Endodermal cell (in vitro differentiated cells): ENCODE results near the gene ABHD17B. TPM values are rescaled to one million over a fixed set of nuclear protein-coding genes. Genes with fewer than 3 reads are reported as not detected.

ENCODE experiments used
- DNase-seq: peaks from one replicate; pipeline ENCODE4 v3.0.0-alpha.2; 2017
- H3K27ac ChIP-seq: 2 replicates; pipeline ENCODE4 v1.5.1; 2013; ENCODE audit warnings: mild to moderate bottlenecking, low read depth, low read length, moderate library complexity
- H3K27me3 ChIP-seq: 2 replicates; pipeline ENCODE4 v1.6.1; 2013; ENCODE audit warnings: mild to moderate bottlenecking, low read length, moderate library complexity; ENCODE audit not compliant: insufficient read depth, control insufficient read depth, poor library complexity, severe bottlenecking
- H3K36me3 ChIP-seq: 2 replicates; pipeline ENCODE4 v1.7.0; 2013; ENCODE audit warnings: mild to moderate bottlenecking, low read length, moderate library complexity; ENCODE audit not compliant: control insufficient read depth, insufficient read depth
- H3K4me1 ChIP-seq: one replicate; pipeline ENCODE4 v1.7.0; 2013; ENCODE audit warnings: low read length; ENCODE audit not compliant: control insufficient read depth, insufficient read depth
- H3K4me3 ChIP-seq: 2 replicates; pipeline ENCODE4 v1.5.1; 2013; ENCODE audit warnings: mild to moderate bottlenecking, low read length, moderate library complexity
- H3K9ac ChIP-seq: 2 replicates; pipeline ENCODE4 v1.6.1; 2013; ENCODE audit warnings: mild to moderate bottlenecking, low read length, moderate library complexity; ENCODE audit not compliant: poor library complexity, severe bottlenecking; ENCODE audit errors: extremely low read depth
- H3K9me3 ChIP-seq: 2 replicates; pipeline ENCODE4 v1.6.1; 2013; ENCODE audit warnings: mild to moderate bottlenecking, low read length, moderate library complexity; ENCODE audit not compliant: control insufficient read depth
- H3K27ac Mint-ChIP-seq: 2 replicates; pipeline ENCODE4 v1.8.0; 2020; ENCODE audit warnings: mixed read lengths
- H3K27me3 Mint-ChIP-seq: 2 replicates; pipeline ENCODE4 v1.8.0; 2021; ENCODE audit warnings: mild to moderate bottlenecking, mixed read lengths; ENCODE audit not compliant: insufficient read depth
- H3K36me3 Mint-ChIP-seq: 2 replicates; pipeline ENCODE4 v1.8.0; 2020; ENCODE audit warnings: low read depth, mixed read lengths
- H3K4me1 Mint-ChIP-seq: 2 replicates; pipeline ENCODE4 v1.8.0; 2020; ENCODE audit warnings: mixed read lengths
- H3K4me3 Mint-ChIP-seq: 2 replicates; pipeline ENCODE4 v1.8.0; 2020; ENCODE audit warnings: mild to moderate bottlenecking, moderate library complexity, mixed read lengths
- H3K9me3 Mint-ChIP-seq: 2 replicates; pipeline ENCODE4 v1.8.0; 2020; ENCODE audit warnings: mild to moderate bottlenecking, mixed read lengths
- CTCF ChIP-seq: fragments of 200-600 bp; sonication (generic); conservative IDR thresholded peaks from 2 replicates; pipeline ENCODE4 v1.5.0; 2021; ENCODE audit warnings: antibody characterized with exemption, mild to moderate bottlenecking
- WGBS, 2 experiments: methylation state at CpG; one replicate each; pipeline versions ENCODE4 v1.1.5 to v1.1.7; 2013; ENCODE audit warnings: missing lambda C conversion rate in 2 of 2, mixed read lengths in 1 of 2; ENCODE audit not compliant: insufficient coverage in 1 of 2, insufficient read length in 1 of 2; 5-methylcytosine and 5-hydroxymethylcytosine counted together
- total RNA-seq, 2 donors: library from RNA; stranded (reverse); fragmentation: NEBNext Ultra II Directional in 1 of 2; extraction: Animal tissue kit (Norgen Biotek cat#: 25700) in 1 of 2; gene quantifications; 2 replicates in 1 of 2; 3 replicates in 1 of 2; pipeline ENCODE4 v1.2.1, GENCODE V29; 2021

Gene ABHD17B
- total RNA-seq, 2 donors from 2014 or later, result 32.3 to 44.9 TPM

DNA sequence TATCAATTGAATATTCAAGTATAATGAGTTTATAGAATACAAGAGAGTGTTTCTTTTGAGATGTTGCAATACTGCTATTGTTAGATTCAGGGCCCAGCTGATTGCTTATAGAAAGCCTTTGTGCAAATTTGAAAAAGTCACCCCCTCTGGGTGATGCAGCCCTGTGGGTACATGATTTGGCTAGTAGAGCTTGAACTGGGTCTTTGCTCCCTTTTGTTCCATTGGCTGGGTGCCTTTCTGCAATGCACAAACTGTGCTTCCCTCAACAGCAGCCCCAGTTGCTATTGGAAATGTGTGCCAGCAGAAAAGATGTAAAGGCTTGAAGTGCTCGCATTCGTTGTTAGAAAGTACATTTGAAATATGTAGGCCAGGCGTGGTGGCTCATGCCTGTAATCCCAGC lies 80.8 kb downstream of the ABHD17B start:
- no peak for DNase-seq
- Mint-ChIP-seq H3K9me3 (peaks cover 8% of the 10 kb centered on the region), H3K4me1 (peaks cover 12% of the 10 kb centered on the region), H3K27ac (no peak overlapping the region), H3K36me3 (no peaks in the 10 kb centered on the region), H3K27me3 (no peaks in the 10 kb centered on the region), H3K4me3 (no peak overlapping the region)
- H3K27me3 ChIP-seq, result no peaks in the 10 kb centered on the region
- no peak for TF ChIP-seq CTCF
- H3K9me3 ChIP-seq, result peaks cover 11% of the 10 kb centered on the region
- no peaks in the 10 kb centered on the region for H3K36me3 ChIP-seq
- H3K27ac ChIP-seq, result no peak overlapping the region
- no peak overlapping the region for H3K9ac ChIP-seq
- H3K4me3 ChIP-seq, result no peak overlapping the region
- peaks cover 20% of the 10 kb centered on the region for H3K4me1 ChIP-seq
- WGBS, 2 experiments, result 63 to 100% methylated on average over 2 to 3 of the region's 3 CpGs

DNA sequence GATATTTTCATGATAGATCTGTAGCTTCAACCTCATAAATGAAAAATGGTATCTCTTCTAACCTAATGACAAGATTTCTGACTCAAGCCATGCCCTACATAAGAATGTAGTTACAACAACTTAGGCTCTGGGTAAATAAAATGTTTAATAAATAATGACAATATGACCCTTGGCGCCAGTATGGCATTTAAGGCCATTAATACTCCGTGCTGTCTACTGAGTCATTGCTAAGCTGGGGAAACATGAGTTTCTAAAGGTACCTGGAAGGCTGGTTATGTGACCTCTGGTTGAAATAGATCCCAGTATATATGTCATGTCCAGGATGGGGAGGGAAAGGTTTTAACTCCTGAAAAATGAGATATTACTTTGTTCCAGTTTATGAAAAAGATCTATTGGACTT lies 84.7 kb downstream of the ABHD17B start:
- Mint-ChIP-seq H3K27ac (no peak overlapping the region), H3K4me3 (no peak overlapping the region), H3K36me3 (no peaks in the 10 kb centered on the region), H3K27me3 (no peaks in the 10 kb centered on the region), H3K9me3 (no peaks in the 10 kb centered on the region), H3K4me1 (peaks cover 31% of the 10 kb centered on the region)
- no peak overlapping the region for H3K4me3 ChIP-seq
- no peaks in the 10 kb centered on the region for H3K36me3 ChIP-seq
- no peaks in the 10 kb centered on the region for H3K27me3 ChIP-seq
- peaks cover 27% of the 10 kb centered on the region for H3K4me1 ChIP-seq
- H3K9me3 ChIP-seq, result no peaks in the 10 kb centered on the region
- no peak overlapping the region for H3K9ac ChIP-seq
- DNase-seq, result no peak
- TF ChIP-seq CTCF, result no peak
- H3K27ac ChIP-seq, result no peak overlapping the region
- 44 to 50% methylated on average over 2 of the region's 2 CpGs for WGBS, 2 experiments

DNA sequence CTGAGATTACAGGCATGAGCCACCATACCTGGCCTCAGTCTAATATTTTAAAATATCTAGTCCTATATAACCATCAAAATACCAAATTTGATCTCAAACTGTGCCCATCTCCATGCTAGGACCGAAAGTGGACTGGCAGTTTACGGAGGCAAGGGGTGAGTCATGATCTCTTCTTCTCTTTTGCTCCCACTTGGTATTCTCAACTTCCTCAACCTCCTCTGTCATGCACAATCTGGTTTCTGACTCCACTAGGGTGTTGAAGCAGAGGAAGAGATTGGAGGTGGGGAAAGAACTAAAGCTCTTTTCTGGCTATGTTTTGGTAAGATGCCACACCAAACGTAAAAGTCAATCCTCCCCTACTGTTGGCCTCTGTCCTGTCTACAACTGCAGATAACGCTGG lies 86.7 kb downstream of the ABHD17B start:
- no peak for DNase-seq
- Histone ChIP-seq H3K36me3 (no peaks in the 10 kb centered on the region), H3K27ac (no peak overlapping the region), H3K27me3 (no peaks in the 10 kb centered on the region), H3K9me3 (no peaks in the 10 kb centered on the region), H3K9ac (no peak overlapping the region), H3K4me3 (no peak overlapping the region), H3K4me1 (peaks cover 19% of the 10 kb centered on the region)
- Mint-ChIP-seq H3K4me1 (peaks cover 29% of the 10 kb centered on the region), H3K9me3 (no peaks in the 10 kb centered on the region), H3K4me3 (no peak overlapping the region), H3K36me3 (no peaks in the 10 kb centered on the region), H3K27ac (no peak overlapping the region), H3K27me3 (no peaks in the 10 kb centered on the region)
- no peak for TF ChIP-seq CTCF
- WGBS, 2 experiments, result 91 to 100% methylated on average over 2 to 4 of the region's 4 CpGs
